ENCODE results near the gene HCK.
A peak's percentile ranks its signal among the peaks of the same experiment; 100 is the strongest.

The HCK gene

DNA sequence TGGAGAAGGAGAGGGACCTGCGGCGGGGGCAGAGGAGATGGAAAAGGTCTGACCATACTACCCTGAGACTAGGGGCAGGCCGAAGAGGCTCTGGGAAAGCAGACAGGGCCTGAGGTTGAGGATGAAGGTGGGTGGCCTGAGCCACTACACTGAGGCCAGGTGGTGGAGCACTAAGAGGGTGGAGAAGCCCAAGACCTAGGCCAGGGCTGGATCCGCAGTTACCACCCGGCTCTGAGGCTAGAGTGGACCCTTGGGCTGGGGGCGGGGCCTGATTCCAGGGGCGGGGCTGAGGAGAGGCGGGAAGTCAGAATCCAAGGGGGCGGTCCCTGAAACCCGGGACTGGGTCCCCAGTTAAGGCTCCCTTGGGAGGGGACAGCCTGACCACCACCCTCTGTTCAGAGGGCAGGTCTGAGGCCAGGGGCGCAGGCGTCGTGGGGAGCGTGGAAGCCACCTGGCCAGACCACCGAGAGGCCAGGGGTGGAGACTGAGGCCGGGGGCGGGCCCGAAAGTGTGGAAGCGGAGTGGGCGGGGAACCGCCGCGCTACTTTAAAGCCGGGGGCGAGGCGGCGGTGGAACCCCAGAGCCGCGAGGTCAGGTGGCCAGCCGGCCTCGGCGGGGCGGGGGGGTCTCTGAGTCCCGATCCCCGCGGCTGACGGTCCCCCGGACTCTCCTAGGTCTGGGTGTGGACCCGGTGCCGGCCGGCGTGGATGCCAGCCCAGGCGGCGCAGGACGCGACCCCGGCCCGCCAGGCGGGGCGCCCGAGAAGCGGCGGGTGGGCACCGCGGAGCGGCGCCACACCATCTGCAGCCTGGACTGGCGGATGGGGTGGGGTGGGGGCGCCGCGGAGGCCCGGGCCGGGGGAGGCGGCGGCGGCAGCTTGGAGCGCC, 33.5 kb upstream of the HCK start (continued):
- TF ChIP-seq, protein P1, sequence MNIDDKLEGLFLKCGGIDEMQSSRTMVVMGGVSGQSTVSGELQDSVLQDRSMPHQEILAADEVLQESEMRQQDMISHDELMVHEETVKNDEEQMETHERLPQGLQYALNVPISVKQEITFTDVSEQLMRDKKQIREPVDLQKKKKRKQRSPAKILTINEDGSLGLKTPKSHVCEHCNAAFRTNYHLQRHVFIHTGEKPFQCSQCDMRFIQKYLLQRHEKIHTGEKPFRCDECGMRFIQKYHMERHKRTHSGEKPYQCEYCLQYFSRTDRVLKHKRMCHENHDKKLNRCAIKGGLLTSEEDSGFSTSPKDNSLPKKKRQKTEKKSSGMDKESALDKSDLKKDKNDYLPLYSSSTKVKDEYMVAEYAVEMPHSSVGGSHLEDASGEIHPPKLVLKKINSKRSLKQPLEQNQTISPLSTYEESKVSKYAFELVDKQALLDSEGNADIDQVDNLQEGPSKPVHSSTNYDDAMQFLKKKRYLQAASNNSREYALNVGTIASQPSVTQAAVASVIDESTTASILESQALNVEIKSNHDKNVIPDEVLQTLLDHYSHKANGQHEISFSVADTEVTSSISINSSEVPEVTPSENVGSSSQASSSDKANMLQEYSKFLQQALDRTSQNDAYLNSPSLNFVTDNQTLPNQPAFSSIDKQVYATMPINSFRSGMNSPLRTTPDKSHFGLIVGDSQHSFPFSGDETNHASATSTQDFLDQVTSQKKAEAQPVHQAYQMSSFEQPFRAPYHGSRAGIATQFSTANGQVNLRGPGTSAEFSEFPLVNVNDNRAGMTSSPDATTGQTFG (tag by site-specific recombination; IDR thresholded peaks at IDR 0.05; ENCODE audit: borderline replicate concordance): no peak
- TF ChIP-seq ZIC2 (tag by site-specific recombination; IDR thresholded peaks at IDR 0.05): no peak
- TF ChIP-seq, protein P2, sequence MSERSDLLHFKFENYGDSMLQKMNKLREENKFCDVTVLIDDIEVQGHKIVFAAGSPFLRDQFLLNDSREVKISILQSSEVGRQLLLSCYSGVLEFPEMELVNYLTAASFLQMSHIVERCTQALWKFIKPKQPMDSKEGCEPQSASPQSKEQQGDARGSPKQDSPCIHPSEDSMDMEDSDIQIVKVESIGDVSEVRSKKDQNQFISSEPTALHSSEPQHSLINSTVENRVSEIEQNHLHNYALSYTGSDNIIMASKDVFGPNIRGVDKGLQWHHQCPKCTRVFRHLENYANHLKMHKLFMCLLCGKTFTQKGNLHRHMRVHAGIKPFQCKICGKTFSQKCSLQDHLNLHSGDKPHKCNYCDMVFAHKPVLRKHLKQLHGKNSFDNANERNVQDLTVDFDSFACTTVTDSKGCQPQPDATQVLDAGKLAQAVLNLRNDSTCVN (tag by site-specific recombination; optimal IDR thresholded peaks at IDR 0.05): peak; percentile 41
- no peak for TF ChIP-seq BCL11B (tag by site-specific recombination; IDR thresholded peaks at IDR 0.05; ENCODE audit: low read depth)
- TF ChIP-seq, protein P3, sequence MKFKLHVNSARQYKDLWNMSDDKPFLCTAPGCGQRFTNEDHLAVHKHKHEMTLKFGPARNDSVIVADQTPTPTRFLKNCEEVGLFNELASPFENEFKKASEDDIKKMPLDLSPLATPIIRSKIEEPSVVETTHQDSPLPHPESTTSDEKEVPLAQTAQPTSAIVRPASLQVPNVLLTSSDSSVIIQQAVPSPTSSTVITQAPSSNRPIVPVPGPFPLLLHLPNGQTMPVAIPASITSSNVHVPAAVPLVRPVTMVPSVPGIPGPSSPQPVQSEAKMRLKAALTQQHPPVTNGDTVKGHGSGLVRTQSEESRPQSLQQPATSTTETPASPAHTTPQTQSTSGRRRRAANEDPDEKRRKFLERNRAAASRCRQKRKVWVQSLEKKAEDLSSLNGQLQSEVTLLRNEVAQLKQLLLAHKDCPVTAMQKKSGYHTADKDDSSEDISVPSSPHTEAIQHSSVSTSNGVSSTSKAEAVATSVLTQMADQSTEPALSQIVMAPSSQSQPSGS (tag by site-specific recombination; IDR thresholded peaks at IDR 0.05; ENCODE audit: low read depth): no peak
- no peak for TF ChIP-seq ZNF610 (tag by site-specific recombination; IDR thresholded peaks at IDR 0.05; ENCODE audit: borderline replicate concordance)
- TF ChIP-seq ZBTB17 (tag by site-specific recombination; IDR thresholded peaks at IDR 0.05): 0 out of 2 replicates have a peak, but pooled peaks have one; percentile 20
- no peak for TF ChIP-seq ZNF214 (tag by site-specific recombination; IDR thresholded peaks at IDR 0.05; ENCODE audit: borderline replicate concordance)
- TF ChIP-seq HOXD13 (CRISPR knock-in tag; IDR thresholded peaks at IDR 0.05; ENCODE audit: borderline replicate concordance): no peak
- no peak for TF ChIP-seq ZNF248 (tag by site-specific recombination; IDR thresholded peaks at IDR 0.05)
- TF ChIP-seq ZNF155 (tag by site-specific recombination; IDR thresholded peaks at IDR 0.05): no peak
- TF ChIP-seq, protein P4, sequence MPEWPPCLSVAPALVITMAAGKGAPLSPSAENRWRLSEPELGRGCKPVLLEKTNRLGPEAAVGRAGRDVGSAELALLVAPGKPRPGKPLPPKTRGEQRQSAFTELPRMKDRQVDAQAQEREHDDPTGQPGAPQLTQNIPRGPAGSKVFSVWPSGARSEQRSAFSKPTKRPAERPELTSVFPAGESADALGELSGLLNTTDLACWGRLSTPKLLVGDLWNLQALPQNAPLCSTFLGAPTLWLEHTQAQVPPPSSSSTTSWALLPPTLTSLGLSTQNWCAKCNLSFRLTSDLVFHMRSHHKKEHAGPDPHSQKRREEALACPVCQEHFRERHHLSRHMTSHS (tag by site-specific recombination; IDR thresholded peaks at IDR 0.05): no peak
- TF ChIP-seq ZNF544 (tag by site-specific recombination; IDR thresholded peaks at IDR 0.05): no peak
- TF ChIP-seq, protein P5, sequence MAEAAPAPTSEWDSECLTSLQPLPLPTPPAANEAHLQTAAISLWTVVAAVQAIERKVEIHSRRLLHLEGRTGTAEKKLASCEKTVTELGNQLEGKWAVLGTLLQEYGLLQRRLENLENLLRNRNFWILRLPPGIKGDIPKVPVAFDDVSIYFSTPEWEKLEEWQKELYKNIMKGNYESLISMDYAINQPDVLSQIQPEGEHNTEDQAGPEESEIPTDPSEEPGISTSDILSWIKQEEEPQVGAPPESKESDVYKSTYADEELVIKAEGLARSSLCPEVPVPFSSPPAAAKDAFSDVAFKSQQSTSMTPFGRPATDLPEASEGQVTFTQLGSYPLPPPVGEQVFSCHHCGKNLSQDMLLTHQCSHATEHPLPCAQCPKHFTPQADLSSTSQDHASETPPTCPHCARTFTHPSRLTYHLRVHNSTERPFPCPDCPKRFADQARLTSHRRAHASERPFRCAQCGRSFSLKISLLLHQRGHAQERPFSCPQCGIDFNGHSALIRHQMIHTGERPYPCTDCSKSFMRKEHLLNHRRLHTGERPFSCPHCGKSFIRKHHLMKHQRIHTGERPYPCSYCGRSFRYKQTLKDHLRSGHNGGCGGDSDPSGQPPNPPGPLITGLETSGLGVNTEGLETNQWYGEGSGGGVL (tag by site-specific recombination; IDR thresholded peaks at IDR 0.05): no peak
- TF ChIP-seq ZNF707 (tag by site-specific recombination; IDR thresholded peaks at IDR 0.05): no peak
- TF ChIP-seq ZBTB20 (tag by site-specific recombination; IDR thresholded peaks at IDR 0.05): peak; percentile 28; the same call in 1 of the 2 replicates
- TF ChIP-seq ZNF335 (tag by site-specific recombination; conservative IDR thresholded peaks at IDR 0.05): peak; percentile 69
- TF ChIP-seq ZXDB (tag by site-specific recombination; IDR thresholded peaks at IDR 0.05): peak; percentile 60; the same call in 1 of the 2 replicates
- TF ChIP-seq ZNF670 (tag by site-specific recombination; IDR thresholded peaks at IDR 0.05; ENCODE audit: low read depth): no peak
- TF ChIP-seq, protein P6, sequence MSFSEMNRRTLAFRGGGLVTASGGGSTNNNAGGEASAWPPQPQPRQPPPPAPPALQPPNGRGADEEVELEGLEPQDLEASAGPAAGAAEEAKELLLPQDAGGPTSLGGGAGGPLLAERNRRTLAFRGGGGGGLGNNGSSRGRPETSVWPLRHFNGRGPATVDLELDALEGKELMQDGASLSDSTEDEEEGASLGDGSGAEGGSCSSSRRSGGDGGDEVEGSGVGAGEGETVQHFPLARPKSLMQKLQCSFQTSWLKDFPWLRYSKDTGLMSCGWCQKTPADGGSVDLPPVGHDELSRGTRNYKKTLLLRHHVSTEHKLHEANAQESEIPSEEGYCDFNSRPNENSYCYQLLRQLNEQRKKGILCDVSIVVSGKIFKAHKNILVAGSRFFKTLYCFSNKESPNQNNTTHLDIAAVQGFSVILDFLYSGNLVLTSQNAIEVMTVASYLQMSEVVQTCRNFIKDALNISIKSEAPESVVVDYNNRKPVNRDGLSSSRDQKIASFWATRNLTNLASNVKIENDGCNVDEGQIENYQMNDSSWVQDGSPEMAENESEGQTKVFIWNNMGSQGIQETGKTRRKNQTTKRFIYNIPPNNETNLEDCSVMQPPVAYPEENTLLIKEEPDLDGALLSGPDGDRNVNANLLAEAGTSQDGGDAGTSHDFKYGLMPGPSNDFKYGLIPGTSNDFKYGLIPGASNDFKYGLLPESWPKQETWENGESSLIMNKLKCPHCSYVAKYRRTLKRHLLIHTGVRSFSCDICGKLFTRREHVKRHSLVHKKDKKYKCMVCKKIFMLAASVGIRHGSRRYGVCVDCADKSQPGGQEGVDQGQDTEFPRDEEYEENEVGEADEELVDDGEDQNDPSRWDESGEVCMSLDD (tag by site-specific recombination; IDR thresholded peaks at IDR 0.05): 0 out of 2 replicates have a peak, but pooled peaks have one; percentile 37
- no peak for TF ChIP-seq ZNF394 (tag by site-specific recombination; IDR thresholded peaks at IDR 0.05; ENCODE audit: borderline replicate concordance)
- no peak for TF ChIP-seq ZNF121 (tag by site-specific recombination; IDR thresholded peaks at IDR 0.05)
- no peak for TF ChIP-seq ZBTB21 (tag by site-specific recombination; IDR thresholded peaks at IDR 0.05)
- no peak for TF ChIP-seq SCRT2 (tag by site-specific recombination; IDR thresholded peaks at IDR 0.05)
- TF ChIP-seq, protein P7, sequence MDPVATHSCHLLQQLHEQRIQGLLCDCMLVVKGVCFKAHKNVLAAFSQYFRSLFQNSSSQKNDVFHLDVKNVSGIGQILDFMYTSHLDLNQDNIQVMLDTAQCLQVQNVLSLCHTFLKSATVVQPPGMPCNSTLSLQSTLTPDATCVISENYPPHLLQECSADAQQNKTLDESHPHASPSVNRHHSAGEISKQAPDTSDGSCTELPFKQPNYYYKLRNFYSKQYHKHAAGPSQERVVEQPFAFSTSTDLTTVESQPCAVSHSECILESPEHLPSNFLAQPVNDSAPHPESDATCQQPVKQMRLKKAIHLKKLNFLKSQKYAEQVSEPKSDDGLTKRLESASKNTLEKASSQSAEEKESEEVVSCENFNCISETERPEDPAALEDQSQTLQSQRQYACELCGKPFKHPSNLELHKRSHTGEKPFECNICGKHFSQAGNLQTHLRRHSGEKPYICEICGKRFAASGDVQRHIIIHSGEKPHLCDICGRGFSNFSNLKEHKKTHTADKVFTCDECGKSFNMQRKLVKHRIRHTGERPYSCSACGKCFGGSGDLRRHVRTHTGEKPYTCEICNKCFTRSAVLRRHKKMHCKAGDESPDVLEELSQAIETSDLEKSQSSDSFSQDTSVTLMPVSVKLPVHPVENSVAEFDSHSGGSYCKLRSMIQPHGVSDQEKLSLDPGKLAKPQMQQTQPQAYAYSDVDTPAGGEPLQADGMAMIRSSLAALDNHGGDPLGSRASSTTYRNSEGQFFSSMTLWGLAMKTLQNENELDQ (tag by site-specific recombination; IDR thresholded peaks at IDR 0.05; ENCODE audit: low read depth): no peak

Data from HEK293 (cell line).